Central memory CD8-positive, alpha-beta T cell (primary cell): ENCODE data around the gene PSD.
"Not testable (repeated sequence)": the region's sequence is repeated elsewhere in the genome, so short reads cannot be mapped to it uniquely, and the experiment has no call there.

Source experiments
- ATAC-seq: fragments of 150-1000 bp; cut with Tn5 transposase; replicated peaks from 2 replicates; pipeline ENCODE4 v1.10.0; 2022; ENCODE audit warnings: mild to moderate bottlenecking, moderate FRiP score, moderate number of reproducible peaks; ENCODE audit not compliant: poor library complexity, severe bottlenecking; ENCODE audit errors: extremely low read depth
- DNase-seq, 2 donors: peaks; one replicate each; pipeline ENCODE4 v3.0.0; 2021; ENCODE audit warnings: low spot score in 2 of 2
- H3K27ac Mint-ChIP-seq: one replicate; pipeline ENCODE4 v1.8.0; 2022; ENCODE audit warnings: low read depth, mild to moderate bottlenecking, moderate library complexity, mixed read lengths
- H3K27me3 Mint-ChIP-seq: one replicate; pipeline ENCODE4 v1.8.0; 2022; ENCODE audit warnings: mixed read lengths
- H3K36me3 Mint-ChIP-seq: one replicate; pipeline ENCODE4 v1.8.0; 2022; ENCODE audit warnings: mild to moderate bottlenecking, moderate library complexity, mixed read lengths; ENCODE audit not compliant: insufficient read depth
- H3K4me1 Mint-ChIP-seq: one replicate; pipeline ENCODE4 v1.8.0; 2022; ENCODE audit warnings: mixed read lengths
- H3K4me3 Mint-ChIP-seq: one replicate; pipeline ENCODE4 v1.8.0; 2022; ENCODE audit warnings: mild to moderate bottlenecking, moderate library complexity, mixed read lengths
- H3K9me3 Mint-ChIP-seq: one replicate; pipeline ENCODE4 v1.8.0; 2022; ENCODE audit warnings: mixed read lengths

Gene PSD

DNA sequence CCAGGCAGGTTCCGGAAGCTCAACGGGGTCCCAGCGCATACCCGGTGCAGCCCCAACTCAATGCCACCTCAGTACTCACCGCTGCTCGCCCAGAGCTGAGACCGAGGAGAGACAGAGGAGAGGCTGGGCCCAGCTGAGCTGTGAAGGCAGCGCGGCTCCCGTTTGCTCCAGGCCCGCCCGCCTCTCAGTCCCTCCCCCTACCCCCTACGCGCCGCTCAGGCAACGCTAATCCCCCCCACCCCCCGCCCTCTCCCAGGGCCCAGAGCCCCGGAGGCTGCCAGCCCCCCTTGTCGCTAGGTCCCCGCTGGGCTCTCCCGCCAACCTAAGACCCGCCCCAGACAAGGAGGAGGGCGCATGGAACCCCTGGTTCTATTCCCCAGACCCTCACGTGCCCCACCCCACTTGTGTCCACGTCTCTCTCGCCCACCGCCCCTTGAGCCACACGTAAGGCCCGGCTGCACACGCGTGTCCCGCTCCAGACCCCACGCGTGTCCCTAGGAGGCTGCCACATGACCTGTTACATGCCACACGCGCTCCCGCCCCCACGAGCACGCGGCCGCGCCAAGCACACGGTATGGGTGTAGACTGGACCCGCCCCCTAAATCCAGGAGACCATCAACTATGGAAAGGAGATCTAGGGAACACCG lies at the start of gene PSD:
TSS of gene PSD (minus strand) at position 164 of the 647 bp plus-strand sequence. CDS start 1,747 bp downstream, outside the sequence.
- ATAC-seq, result no peak
- Mint-ChIP-seq H3K27ac (peak within 1 kb of the TSS; percentile 41), H3K27me3 (peaks cover 48% of the 10 kb centered on the region), H3K4me1 (peaks cover 35% of the 10 kb centered on the region), H3K9me3 (no peaks in the 10 kb centered on the region), H3K4me3 (peak within 1 kb of the TSS; percentile 100), H3K36me3 (peaks cover 23% of the 10 kb centered on the region)
- no peak for DNase-seq

DNA sequence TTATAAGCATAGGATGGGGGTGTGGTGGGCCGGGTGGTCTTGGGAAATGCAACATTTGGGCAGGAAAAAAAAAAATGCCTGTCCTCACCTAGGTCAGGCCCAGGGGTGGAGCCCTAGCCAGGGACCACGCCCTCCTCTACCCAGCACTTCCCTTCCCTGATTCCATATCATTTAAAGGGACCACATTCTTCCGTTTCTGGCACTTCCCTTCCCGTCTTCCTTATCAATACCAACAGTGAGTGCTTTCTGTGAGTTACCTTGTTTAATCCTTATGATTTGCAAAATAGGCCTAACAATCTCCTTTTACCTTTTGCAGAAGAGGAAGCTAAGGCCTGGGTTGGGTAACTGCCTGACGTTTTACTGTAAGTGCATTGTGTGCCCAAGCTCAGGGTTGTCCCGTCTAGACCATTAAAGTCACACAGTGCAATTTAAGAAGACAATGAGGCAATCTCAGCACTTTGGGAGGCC lies 49.4 kb upstream of the PSD start:
- no peak for ATAC-seq
- DNase-seq, result no peak
- H3K27me3 Mint-ChIP-seq, result no peaks in the 10 kb centered on the region
- peaks cover 1% of the 10 kb centered on the region for H3K36me3 Mint-ChIP-seq
- no peak overlapping the region for H3K27ac Mint-ChIP-seq
- no peak overlapping the region for H3K4me3 Mint-ChIP-seq
- no peaks in the 10 kb centered on the region for H3K9me3 Mint-ChIP-seq
- H3K4me1 Mint-ChIP-seq, result peaks cover 10% of the 10 kb centered on the region

DNA sequence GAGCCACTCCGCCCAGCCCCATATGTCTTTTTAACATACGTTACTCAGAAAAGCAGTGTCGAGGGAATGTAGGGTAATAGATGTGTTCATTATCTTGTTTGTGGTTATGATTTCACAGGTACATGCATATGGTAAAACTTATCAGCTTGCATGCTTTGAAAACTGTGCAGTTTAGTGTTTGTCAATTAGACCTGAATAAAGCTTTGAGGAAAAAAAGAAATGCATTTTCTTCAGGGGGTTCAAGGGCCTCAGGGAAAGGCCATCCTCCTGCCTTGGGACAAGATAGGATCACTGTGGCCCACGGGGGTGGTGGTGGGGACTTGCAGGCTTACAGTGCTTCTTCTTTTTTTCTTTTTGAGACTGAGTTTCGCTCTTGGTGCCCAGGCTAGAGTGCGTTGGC lies 48.7 kb upstream of the PSD start:
- Mint-ChIP-seq H3K9me3 (no peaks in the 10 kb centered on the region), H3K27me3 (no peaks in the 10 kb centered on the region), H3K4me3 (no peak overlapping the region), H3K27ac (no peak overlapping the region), H3K4me1 (peaks cover 12% of the 10 kb centered on the region), H3K36me3 (peaks cover 1% of the 10 kb centered on the region)
- DNase-seq, result no peak
- no peak for ATAC-seq

DNA sequence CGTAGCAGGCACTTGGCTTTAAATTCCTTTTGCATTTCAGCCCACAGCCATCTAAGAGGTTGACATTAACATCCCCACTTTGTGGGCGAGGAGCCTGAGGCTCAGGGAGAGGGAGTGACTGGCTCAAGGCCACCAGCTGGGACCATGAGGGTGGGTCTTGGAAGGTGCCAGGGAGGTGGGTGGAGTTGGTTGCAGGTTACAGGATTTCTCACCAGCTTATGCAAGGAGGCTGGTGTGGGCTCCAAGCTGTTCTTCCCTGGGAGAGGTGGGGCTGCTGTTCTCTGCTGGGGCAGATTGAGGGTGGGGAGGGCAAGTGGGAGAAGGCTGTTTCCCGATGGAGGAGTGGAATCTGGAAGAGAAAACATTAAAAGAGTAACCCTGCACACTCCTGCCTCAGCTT lies 46.9 kb upstream of the PSD start:
- no peak for ATAC-seq

DNA sequence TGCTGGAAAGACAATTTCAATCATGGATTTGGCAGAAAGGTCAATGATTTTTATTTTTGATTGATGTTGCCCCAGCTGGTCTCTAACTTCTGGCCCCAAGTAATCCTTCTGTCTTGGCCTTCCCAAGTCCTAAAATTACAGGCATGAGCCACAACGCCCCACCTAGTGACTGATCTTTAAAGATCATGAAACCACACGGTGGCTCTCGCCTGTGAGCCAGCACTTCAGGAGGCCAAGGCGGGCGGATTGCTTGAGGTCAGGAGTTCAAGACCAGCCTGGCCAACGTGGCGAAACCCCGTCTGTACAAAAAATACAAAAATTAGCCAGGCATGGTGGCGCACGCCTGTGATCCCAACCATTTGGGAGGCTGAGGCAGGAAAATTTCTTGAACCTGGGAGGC lies 45.4 kb upstream of the PSD start:
- no peak overlapping the region for H3K27ac Mint-ChIP-seq
- H3K9me3 Mint-ChIP-seq, result no peaks in the 10 kb centered on the region
- ATAC-seq (no peak), DNase-seq (no peak)
- H3K36me3 Mint-ChIP-seq, result peaks cover 8% of the 10 kb centered on the region
- no peak overlapping the region for H3K4me3 Mint-ChIP-seq
- H3K27me3 Mint-ChIP-seq, result no peaks in the 10 kb centered on the region
- peaks cover 25% of the 10 kb centered on the region for H3K4me1 Mint-ChIP-seq

More for the DNA sequence above, 46.9 kb upstream of the PSD start:
- H3K36me3 Mint-ChIP-seq, result peaks cover 8% of the 10 kb centered on the region
- H3K9me3 Mint-ChIP-seq, result no peaks in the 10 kb centered on the region
- H3K27ac Mint-ChIP-seq, result no peak overlapping the region
- H3K27me3 Mint-ChIP-seq, result no peaks in the 10 kb centered on the region
- no peak overlapping the region for H3K4me3 Mint-ChIP-seq
- H3K4me1 Mint-ChIP-seq, result peaks cover 30% of the 10 kb centered on the region
- no peak for DNase-seq

DNA sequence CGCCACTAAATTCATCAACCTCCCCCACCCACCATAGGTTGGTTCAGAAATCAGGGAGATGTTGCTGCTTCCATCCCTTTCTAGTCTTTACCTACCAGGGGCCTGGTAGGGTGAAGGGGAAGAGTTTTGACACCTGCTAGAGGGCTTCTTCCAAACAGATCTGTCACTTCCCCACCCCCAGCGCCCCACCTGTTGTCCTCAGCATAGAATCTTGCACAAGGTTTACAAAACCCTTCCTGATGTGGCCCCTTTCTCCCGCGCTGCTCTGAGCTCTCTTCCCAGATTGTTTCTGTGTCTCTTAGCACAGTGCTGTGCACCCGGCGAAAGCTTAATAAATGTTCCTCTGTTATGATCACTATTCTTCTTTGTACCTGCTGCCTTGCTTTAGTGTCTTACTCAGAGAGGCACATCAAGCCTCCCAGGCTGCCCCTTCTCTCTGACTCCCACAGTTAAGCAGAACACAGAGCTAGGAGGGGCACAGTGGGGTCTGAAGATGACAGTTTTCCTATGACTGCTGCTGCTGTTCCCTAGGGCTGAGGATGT lies 44.0 kb upstream of the PSD start:
- DNase-seq (no peak), ATAC-seq (no peak)
- H3K36me3 Mint-ChIP-seq, result peaks cover 8% of the 10 kb centered on the region
- H3K27ac Mint-ChIP-seq, result no peak overlapping the region
- H3K27me3 Mint-ChIP-seq, result no peaks in the 10 kb centered on the region
- peak overlapping the region; percentile 93 for H3K4me3 Mint-ChIP-seq
- peaks cover 25% of the 10 kb centered on the region for H3K4me1 Mint-ChIP-seq
- H3K9me3 Mint-ChIP-seq, result no peaks in the 10 kb centered on the region

DNA sequence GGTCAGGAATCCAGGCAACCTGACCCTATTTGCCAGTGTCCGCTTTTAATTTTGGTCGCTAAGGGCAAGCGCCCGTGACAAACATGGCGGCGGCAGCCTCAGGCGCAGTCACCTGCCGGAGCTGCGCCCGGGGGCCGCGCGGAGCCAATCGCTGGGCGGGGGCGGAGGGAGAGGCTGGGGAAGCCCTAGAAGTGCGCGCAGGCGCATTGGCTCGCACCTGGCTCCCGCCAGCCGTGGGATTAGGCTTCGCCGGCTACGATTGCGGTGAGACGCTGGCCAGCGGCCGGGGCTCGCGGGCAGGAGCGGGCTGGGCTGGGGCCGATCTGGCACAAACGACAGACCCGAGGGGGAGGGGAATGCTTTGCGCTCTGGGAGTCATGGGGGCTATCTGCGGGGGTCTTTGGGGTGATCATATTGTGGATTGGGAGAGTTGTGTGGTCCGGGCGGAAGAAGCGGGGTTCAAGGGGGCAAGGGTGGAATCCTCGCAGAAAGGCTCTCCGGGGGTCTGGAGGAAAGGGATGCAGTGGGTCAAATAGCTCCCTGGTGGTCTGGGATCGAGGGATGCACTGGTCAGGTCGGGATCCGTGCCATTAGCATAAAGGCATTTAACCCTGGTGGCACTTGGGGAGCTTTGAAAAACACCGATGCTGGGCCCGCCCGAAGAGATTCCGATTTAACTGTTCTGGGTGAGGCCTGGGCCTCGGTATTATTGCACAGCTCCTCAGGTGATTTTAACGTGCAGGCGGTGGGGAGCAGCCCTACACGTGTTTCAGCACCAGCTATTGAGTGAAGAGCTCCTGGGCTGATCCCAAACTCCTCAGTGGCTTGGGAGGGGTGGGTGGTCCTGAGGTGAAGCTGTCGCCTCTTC lies 42.8 kb upstream of the PSD start:
- H3K36me3 Mint-ChIP-seq, result peaks cover 8% of the 10 kb centered on the region
- H3K27ac Mint-ChIP-seq, result peak overlapping the region; percentile 90
- H3K27me3 Mint-ChIP-seq, result no peaks in the 10 kb centered on the region
- H3K9me3 Mint-ChIP-seq, result no peaks in the 10 kb centered on the region
- peak overlapping the region; percentile 93 for H3K4me3 Mint-ChIP-seq
- H3K4me1 Mint-ChIP-seq, result peaks cover 25% of the 10 kb centered on the region
- peak; percentile 81 to 84 for DNase-seq
- ATAC-seq, result peak; percentile 99

DNA sequence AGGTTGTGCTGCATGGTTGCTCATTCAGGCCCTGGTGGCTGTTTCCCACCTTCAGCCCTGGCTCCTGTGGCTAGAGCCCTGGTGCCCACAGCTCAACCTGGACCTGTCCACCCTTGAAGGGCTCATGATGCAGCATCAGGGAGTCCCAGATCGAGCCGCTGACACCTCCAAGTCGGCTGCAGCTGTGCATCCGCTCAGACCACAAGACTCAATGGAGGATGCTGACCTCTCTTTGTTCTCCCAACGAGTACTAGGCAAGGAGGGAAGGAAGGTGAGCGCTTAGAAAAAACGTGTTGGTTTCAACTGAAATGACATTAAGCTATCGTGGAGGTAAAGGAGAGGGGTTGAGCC lies 42.2 kb upstream of the PSD start:
- H3K27ac Mint-ChIP-seq, result peak overlapping the region; percentile 90
- H3K4me3 Mint-ChIP-seq, result peak overlapping the region; percentile 93
- H3K9me3 Mint-ChIP-seq, result no peaks in the 10 kb centered on the region
- H3K36me3 Mint-ChIP-seq, result peaks cover 8% of the 10 kb centered on the region
- DNase-seq (no peak), ATAC-seq (no peak)
- H3K27me3 Mint-ChIP-seq, result no peaks in the 10 kb centered on the region
- peaks cover 25% of the 10 kb centered on the region for H3K4me1 Mint-ChIP-seq

DNA sequence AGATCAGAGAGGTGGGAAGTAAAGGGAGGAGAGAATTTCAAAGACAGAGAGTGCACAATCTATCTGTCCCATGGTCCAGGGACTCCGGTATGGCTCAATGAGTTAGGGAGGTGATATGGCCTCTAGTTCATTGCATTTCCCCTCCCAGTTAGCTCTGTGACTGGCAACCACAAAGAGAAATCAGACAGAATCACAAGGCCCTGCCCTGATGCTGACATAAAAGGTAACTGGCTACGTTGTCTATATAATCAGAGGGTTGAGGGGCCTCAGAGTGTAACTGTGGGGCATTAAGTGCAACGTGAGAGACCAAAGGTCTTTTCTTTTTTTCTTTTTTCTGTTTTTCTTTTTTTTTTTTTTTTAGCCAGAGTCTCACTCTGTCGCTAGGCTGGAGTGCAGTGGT lies 40.1 kb upstream of the PSD start:
- Mint-ChIP-seq H3K27ac (no peak overlapping the region), H3K27me3 (no peaks in the 10 kb centered on the region), H3K36me3 (peaks cover 8% of the 10 kb centered on the region), H3K9me3 (no peaks in the 10 kb centered on the region), H3K4me1 (peaks cover 25% of the 10 kb centered on the region), H3K4me3 (no peak overlapping the region)
- no peak for DNase-seq
- ATAC-seq, result no peak

DNA sequence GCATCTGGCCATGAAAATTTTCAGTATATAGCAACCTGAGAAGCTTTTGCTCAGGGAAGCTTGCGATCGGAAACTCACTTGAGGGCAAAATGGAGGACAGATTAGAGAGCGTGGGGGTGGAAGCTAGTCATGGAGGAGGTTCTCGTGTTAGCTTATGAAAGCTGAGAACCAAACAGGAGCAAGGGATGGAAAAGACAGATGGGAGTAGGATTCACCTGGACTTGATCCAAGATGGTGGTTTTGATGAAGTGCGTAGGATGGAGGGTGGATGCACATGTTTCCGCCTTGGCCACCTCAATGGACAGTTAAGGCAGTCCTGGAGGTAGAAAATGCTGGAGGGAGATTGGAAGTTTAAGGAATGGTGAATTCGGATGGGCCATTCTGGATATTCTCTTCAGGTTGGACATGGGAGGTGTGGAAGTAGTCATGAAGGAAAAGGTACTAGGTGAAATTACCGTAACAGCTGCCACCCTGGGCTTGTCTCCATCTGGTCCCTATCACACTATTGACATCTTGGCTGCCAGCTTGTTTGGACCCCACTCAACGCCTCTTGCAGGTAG lies 39.1 kb upstream of the PSD start:
- ATAC-seq (no peak), DNase-seq (no peak)
- Mint-ChIP-seq H3K27me3 (no peaks in the 10 kb centered on the region), H3K4me1 (peaks cover 26% of the 10 kb centered on the region), H3K27ac (no peak overlapping the region), H3K36me3 (peaks cover 10% of the 10 kb centered on the region), H3K9me3 (no peaks in the 10 kb centered on the region), H3K4me3 (no peak overlapping the region)

DNA sequence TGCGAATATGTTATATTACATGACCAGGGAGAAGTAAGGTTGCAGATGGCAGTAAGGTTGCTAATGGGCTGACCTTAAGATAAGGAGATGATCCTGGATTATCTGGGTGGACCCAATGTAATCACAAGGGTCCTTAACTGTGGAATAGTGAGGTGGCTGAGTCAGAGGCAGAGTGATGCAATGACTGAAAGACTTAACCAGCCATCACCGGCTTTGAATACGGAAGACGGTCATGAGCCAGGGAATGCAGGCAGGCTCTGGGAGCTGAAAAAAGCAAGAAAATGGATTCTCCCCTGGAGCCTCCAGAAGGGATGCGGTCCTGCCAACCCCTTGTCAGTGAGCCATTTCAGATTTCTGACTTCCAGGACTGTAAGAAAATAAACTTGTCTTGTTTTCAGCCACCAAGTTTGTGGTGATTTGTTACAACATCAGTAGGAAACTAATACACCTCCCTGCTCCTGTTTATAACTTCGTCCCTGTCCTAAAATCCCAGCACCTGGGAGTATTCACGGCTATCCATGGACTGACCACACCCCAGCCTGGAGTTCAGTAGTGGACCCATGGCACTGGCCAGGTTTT lies 37.4 kb upstream of the PSD start:
- DNase-seq (no peak), ATAC-seq (no peak)
- Mint-ChIP-seq H3K4me3 (no peak overlapping the region), H3K4me1 (peaks cover 18% of the 10 kb centered on the region), H3K36me3 (peaks cover 7% of the 10 kb centered on the region), H3K27me3 (no peaks in the 10 kb centered on the region), H3K27ac (no peak overlapping the region), H3K9me3 (no peaks in the 10 kb centered on the region)

DNA sequence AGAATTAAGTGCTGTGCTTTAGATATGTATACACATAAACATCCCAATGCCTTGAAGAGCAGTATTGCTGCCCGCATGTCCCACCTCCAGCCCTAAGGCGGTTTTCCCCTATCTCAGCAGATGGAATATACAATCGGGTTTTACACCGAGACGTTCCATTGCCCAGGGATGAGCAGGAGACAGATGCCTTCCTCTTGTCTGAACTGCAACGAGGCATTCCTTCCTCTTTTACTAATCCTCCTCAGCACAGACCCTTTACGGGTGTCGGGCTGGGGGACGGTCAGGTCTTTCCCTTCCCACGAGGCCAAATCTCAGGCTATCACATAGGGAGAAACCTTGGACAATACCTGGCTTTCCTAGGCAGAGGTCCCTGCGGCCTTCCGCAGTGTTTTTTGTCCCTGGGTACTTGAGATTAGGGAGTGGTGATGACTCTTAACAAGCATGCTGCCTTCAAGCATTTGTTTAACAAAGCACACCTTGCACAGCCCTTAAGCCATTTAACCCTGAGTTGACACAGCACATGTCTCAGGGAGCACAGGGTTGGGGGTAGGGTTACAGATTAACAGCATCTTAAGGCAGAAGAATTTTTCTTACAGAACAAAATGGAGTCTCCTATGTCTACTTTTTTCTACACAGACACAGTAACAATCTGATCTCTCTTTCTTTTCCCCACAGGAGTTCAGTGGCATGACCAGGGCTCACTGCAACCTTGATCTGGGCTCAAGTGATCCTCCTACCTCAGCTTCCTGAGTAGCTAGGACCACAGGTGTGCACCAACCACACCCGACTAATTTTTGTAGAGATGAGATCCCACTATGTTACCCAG lies 36.3 kb upstream of the PSD start:
- not testable (repeated sequence) for ATAC-seq

More for the DNA sequence above, 36.3 kb upstream of the PSD start:
- DNase-seq, H3K4me3 Mint-ChIP-seq, H3K36me3 Mint-ChIP-seq, H3K27ac Mint-ChIP-seq, H3K9me3 Mint-ChIP-seq, H3K27me3 Mint-ChIP-seq: not testable (repeated sequence)
- peaks cover 14% of the 10 kb centered on the region for H3K4me1 Mint-ChIP-seq
